ENCODE measurements around the gene SMPD4.
"Not testable (repeated sequence)": the region's sequence is repeated elsewhere in the genome, so short reads cannot be mapped to it uniquely, and the experiment has no call there.

GRCh38 chr2:130148515-130148914 is 32.9 kb downstream of the SMPD4 start:
- not testable (repeated sequence) for TF ChIP-seq CTCF (IDR thresholded peaks at IDR 0.05; ENCODE audit: low read length); EZH2 (IDR thresholded peaks at IDR 0.05; ENCODE audit: borderline replicate concordance, low read length)
